GM19395 (cell line): Measurements from ENCODE around the gene FCRL3.
"Not testable (repeated sequence)": the region's sequence is repeated elsewhere in the genome, so short reads cannot be mapped to it uniquely, and the experiment has no call there.

Experiments
- ATAC-seq: cut with Tn5 transposase; IDR thresholded peaks from one replicate; pipeline ENCODE4 v1.9.1; 2021; ENCODE audit warnings: mild to moderate bottlenecking, moderate library complexity; ENCODE audit not compliant: unreplicated experiment

The FCRL3 gene

DNA sequence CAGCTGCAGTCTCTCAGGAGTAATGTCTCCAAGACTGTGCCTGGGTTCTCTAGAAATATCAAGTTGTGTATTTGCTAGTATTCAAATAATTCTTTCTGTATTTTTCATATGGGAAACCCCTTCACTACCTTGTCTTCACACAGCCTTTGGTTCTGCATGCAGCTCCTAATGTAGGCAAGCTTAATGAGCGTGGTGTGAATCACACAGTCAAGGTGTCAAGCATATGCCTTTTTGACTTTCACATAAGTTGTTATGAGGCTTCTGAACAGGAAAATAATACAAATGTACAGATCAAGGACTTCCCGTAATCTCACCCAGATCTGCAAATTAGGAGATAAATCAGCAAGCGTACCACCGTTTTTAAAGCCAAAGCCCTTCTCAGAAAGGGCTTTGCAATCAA, at the start of gene FCRL3:
Gene FCRL3 (minus strand): TSS at position 38 of the 400 bp plus-strand sequence. CDS start 280 bp downstream, outside the sequence.
- ATAC-seq = no peak

DNA sequence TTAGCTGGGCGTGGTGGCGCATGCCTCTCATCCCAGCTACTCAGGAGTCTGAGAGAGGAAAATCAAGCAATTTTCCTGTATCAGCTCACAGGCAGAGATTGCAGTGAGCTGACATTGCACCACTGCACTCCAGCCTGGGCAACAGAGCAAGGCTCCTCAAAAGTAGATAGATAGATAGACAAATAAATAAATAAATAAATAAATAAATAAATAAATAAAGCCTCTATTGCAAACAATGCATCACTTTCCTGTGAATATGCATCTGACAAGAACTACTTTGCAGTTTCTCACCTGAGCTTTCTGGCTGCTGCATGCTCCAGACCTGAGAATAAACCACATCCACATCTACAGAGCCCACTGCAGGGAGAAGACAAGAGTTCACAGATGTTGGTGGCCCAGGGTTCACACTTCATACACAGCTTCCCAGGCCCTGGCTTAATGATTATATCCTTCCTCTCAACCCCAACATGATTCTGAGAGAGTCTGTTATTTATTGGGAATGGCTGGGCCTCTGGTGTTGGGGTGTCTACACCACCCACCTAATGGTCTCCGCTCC, 47.8 kb upstream of the FCRL3 start:
- ATAC-seq = no peak

GRCh38 chr1:157739229-157739901, 38.8 kb upstream of the FCRL3 start:
- ATAC-seq = no peak

DNA sequence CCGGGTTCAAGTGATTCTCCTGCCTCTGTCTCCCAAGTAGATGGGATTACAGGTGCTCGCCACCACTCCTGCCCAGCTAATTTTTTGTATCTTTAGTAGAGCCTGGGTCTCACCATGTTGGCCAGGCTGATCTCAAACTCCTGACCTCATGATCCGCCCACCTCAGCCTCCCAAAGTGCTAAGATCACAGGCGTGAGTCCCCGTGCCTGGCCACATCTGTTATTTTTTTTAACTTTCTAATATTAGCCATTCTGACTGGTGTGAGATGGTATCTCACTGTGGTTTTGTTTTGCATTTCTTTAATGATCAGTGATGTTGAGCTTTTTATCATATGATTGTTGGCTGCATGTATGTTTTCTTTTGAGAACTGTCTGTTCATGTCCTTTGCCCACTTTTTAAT, 35.4 kb upstream of the FCRL3 start:
- not testable (repeated sequence) for ATAC-seq

GRCh38 chr1:157734321-157734720, 33.8 kb upstream of the FCRL3 start:
- ATAC-seq = no peak

DNA sequence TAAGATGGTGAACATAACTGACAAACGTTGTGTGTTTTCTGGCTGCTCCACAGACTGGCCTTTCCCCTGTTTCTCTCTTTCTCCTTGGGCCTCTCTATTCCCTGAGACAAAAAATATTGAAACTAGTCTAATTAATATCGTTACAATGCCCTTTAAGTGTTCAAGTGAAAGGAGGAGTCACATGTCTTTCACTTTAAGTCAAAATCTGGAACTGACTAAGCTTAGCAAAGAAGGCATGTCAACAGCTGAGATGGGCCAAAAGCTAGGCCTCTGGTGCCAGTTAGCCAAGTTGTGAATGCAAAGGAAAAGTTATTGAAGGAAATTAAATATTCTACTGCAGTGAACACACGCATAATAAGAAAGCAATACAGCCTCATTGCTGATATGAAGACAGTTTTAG, 32.2 kb upstream of the FCRL3 start:
- ATAC-seq = no peak

DNA sequence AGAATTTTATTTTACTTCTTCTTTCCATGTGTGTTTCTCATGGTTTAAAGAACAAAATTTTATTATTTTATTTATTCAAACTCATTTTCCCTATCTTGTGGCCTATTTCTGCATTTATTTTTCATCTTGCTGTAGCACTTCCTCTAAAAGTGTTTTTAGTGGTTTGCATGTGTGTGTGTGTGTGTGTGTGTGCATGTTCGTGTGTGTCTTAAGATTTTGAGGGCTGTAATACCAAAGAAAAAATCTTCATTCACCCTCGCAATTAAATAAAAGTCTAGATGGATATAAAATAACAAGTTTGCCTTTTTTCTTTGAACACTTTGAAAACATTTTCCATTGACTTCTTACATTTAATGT, 24.6 kb upstream of the FCRL3 start:
- no peak for ATAC-seq

DNA sequence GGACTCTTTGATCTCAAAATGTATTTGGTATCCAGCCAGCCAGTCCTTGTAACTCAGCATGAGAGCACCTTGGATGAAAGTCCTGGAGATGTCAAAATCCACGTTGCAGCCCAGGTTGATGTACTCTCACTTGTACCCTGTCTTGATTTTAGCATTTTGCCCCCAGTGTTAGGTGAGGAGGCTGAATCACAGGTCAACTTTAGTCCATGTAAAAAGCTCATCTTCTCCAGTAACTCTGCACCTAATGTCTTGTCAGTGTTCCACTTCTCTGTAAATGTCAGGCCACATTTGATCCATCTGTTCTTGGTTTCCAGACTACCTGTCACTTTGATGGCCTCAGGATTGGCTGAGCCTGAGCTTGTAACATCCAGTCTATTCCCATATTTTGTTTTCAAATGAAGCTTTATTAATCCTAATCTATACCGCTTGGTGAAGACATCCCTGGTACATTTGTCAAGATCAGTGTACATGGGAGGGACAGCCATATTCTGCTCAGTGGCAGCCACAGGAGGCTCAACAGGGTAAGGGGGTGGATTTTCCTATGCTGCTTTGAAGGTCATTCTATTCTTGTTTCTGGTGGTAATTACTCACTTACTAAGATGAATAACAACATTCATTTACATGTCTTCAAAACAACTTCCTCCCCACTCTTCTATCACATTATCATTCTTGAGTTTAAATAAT, 24.1 kb upstream of the FCRL3 start:
- no peak for ATAC-seq

GRCh38 chr1:157723157-157723556, 22.6 kb upstream of the FCRL3 start:
- ATAC-seq = no peak

- ATAC-seq = no peak
Observed at GRCh38 chr1:157721985-157722384, 21.4 kb upstream of the FCRL3 start.

DNA sequence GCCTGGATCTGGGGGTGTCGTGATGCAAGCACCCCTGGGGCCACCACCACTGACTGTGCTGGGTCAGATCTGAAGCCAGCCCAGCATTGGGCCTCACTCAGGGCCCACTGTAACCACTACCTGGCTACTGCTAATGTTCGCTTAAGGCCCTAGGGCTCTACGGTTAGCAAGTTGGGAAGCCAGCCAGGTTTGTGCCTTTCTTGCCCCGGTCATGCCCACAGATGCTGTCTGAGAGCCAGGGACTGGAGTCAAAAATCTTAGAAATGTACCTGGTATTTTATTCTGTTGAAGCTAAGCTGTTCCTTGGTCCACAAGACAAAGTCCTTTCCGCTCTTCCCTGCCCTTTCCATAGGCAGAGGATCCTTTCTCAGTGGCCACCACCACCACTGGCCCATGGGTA, 15.2 kb upstream of the FCRL3 start:
- ATAC-seq = no peak

GRCh38 chr1:157711802-157712201, 11.2 kb upstream of the FCRL3 start:
- no peak for ATAC-seq

- ATAC-seq = no peak
Observed at GRCh38 chr1:157704878-157705277, 4.3 kb upstream of the FCRL3 start.

DNA sequence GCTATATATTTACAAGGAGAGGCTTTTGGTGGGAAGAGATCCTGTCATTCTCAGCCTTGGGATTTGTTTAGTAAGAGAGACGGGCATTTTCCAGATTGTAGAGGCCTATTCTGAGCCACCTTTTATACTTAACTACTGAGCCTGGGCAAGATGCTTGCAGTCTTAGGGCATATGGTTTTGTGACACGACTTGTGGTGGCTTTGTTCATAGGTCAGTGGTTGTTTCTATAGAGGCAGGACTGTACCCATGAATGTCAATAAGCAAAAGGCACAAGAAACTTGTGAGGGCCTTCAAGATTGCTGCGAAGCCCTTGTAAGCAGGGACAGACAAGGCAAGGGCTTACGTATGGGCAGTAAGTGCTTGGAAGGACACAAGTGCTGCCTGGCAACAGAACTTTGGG, 3.4 kb upstream of the FCRL3 start:
- ATAC-seq = no peak

GRCh38 chr1:157702308-157702825, 1.8 kb upstream of the FCRL3 start:
- ATAC-seq = no peak

DNA sequence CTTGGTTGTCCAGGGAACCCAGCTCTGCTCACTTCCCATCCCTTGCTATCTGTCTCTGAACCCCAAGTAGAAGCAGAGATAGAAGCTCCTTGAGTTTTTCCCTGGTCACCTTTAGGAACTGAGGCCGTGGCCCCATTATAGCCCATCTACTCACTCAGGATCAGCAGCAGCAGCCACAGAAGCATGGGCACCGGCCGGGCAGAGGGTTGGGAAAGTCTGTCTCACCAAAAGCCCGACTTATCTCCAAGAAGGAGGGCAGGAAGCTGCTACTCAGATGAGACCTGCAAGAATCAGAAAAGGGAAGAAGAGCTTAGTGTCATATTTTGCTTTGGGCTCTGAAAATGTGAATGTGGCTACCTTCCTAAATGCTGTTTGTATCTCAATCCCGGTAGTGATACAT, 264 bp downstream of the FCRL3 start:
- no peak for ATAC-seq

DNA sequence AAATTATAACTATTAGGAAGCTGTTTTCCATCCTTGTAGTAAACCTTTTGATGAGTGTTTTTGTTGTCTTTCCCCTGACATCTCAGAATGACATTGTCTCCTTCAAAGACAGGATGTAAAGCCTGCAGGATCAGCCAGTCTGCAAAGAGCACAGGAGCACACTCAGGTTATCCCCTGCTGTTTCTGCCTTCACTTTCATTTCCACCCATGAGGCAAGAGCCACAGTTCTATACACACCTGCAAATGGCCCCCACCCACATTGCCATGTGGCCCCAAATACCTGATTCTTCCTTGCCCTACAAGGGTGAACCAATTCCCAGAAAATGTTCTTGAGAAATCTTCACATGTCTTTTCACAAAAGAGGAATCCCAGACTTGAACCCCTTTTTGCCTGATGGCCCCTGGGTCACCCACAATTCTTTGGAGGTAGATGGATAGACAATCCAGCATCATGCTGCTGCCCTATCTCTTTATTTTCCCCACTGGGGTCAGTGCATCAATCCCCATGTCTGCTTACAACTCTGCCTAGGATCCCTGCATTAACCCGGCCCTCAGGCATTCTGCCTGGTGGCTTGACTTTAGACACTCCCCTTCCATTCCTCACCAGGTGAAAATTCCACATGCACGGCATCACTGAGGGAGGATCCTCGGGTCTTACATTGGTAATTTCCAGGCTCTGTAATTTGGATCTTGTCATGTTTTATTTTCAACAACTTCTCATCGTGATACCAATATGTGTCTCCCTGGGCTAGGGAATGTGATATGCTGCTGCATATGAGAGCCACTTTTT, 2.6 kb downstream of the FCRL3 start:
- ATAC-seq = no peak

DNA sequence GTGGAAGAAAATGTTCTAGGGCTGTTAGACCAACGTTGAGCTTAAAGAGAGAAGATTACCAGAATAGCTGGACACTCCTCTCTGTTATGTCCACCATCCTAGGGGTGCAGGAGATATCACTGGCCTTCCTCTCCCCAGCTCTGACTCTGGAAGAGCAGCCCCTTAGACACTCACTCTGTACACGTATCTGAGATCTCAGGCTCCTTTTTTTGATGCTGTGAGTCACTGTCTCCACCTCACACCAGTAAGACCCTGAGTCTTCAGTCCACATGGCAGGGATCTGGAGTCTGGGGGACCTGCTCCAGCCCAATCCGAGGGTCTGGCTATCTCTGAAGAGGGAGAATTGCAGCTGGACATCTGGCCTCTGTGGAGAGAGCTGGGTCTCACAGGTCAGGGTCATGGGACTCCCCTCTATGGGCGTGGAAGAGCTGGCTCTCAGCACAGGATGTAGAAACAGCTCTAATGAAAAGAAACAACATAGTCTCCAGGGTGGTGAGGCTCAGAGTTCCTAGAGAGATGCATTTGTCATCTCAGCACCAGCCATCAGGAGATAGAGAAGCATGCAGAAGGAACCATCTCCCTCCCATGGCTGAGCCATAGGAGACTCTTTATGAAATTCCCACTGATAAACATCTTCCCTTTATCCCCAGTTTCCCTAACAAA, 3.5 kb downstream of the FCRL3 start:
- no peak for ATAC-seq

GRCh38 chr1:157695417-157695816, 5.2 kb downstream of the FCRL3 start:
- ATAC-seq = no peak

GRCh38 chr1:157691285-157691920, 9.2 kb downstream of the FCRL3 start:
- no peak for ATAC-seq
